Endothelial cell (in vitro differentiated cells): Measurements from ENCODE around the gene NOS1AP. TPM values are rescaled to one million over a fixed set of nuclear protein-coding genes. Genes with fewer than 3 reads are reported as not detected.
"Not testable (repeated sequence)": the region's sequence is repeated elsewhere in the genome, so short reads cannot be mapped to it uniquely, and the experiment has no call there.

Experiments
- DNase-seq: peaks from one replicate; pipeline ENCODE4 v3.0.0; 2021; ENCODE audit warnings: low spot score
- H3K27ac Mint-ChIP-seq: one replicate; pipeline ENCODE4 v1.8.0; 2021; ENCODE audit warnings: mixed read lengths, inconsistent platforms; ENCODE audit not compliant: unreplicated experiment
- H3K27me3 Mint-ChIP-seq: one replicate; pipeline ENCODE4 v1.8.0; 2021; ENCODE audit warnings: mild to moderate bottlenecking, moderate library complexity, mixed read lengths, inconsistent platforms; ENCODE audit not compliant: unreplicated experiment
- H3K36me3 Mint-ChIP-seq: one replicate; pipeline ENCODE4 v1.8.0; 2021; ENCODE audit warnings: mild to moderate bottlenecking, low read depth, mixed read lengths, inconsistent platforms; ENCODE audit not compliant: unreplicated experiment
- H3K4me1 Mint-ChIP-seq: one replicate; pipeline ENCODE4 v1.8.0; 2021; ENCODE audit warnings: mild to moderate bottlenecking, mixed read lengths, inconsistent platforms; ENCODE audit not compliant: unreplicated experiment
- H3K4me3 Mint-ChIP-seq: one replicate; pipeline ENCODE4 v1.8.0; 2021; ENCODE audit warnings: mild to moderate bottlenecking, mixed read lengths, inconsistent platforms; ENCODE audit not compliant: unreplicated experiment
- H3K9me3 Mint-ChIP-seq: one replicate; pipeline ENCODE4 v1.8.0; 2021; ENCODE audit warnings: mixed read lengths, inconsistent platforms; ENCODE audit not compliant: unreplicated experiment
- CTCF ChIP-seq: fragments of 200-600 bp; sonication (generic); IDR thresholded peaks from one replicate; pipeline ENCODE4 v1.5.0; 2021; ENCODE audit warnings: antibody characterized with exemption; ENCODE audit not compliant: unreplicated experiment
- total RNA-seq: library from RNA; stranded (reverse); fragmentation: NEBNext Ultra II Directional; extraction: Animal tissue kit (Norgen Biotek cat#: 25700); gene quantifications from one replicate; pipeline ENCODE4 v1.2.1, GENCODE V29; 2021; ENCODE audit not compliant: unreplicated experiment

Gene NOS1AP
- total RNA-seq, 1 donor from 2014 or later = 19.8 TPM

GRCh38 chr1:162172311-162173102 lies 103.0 kb downstream of the NOS1AP start:
- Mint-ChIP-seq H3K4me3 (no peak overlapping the region), H3K4me1 (peaks cover 65% of the 10 kb centered on the region), H3K36me3 (no peaks in the 10 kb centered on the region), H3K27me3 (peaks cover 7% of the 10 kb centered on the region), H3K27ac (no peak overlapping the region), H3K9me3 (no peaks in the 10 kb centered on the region)
- no peak for TF ChIP-seq CTCF
- DNase-seq = no peak

DNA sequence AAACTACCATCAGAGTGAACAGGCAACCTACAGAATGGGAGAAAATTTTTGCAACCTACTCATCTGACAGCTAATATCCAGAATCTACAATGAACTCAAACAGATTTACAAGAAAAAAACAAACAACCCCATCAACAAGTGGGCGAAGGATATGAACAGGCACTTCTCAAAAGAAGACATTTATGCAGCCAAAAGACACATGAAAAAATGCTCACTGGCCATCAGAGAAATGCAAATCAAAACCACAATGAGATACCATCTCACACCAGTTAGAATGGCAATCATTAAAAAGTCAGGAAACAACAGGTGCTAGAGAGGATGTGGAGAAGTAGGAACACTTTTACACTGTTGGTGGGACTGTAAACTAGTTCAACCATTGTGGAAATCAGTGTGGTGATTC lies 104.1 kb downstream of the NOS1AP start:
- DNase-seq, H3K36me3 Mint-ChIP-seq, H3K27me3 Mint-ChIP-seq, H3K4me3 Mint-ChIP-seq, H3K27ac Mint-ChIP-seq, H3K9me3 Mint-ChIP-seq: not testable (repeated sequence)
- H3K4me1 Mint-ChIP-seq = peaks cover 57% of the 10 kb centered on the region

DNA sequence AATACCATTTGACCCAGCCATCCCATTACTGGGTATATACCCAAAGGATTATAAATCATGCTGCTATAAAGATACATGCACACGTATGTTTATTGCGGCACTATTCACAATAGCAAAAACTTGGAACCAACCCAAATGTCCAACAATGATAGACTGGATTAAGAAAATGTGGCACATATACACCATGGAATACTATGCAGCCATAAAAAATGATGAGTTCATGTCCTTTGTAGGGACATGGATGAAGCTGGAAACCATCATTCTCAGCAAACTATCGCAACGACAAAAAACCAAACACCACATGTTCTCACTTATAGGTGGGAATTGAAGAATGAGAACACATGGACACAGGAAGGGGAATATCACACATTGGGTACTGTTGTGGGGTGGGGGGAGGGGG lies 104.5 kb downstream of the NOS1AP start:
- H3K27ac Mint-ChIP-seq, H3K36me3 Mint-ChIP-seq, H3K9me3 Mint-ChIP-seq, DNase-seq, H3K4me3 Mint-ChIP-seq, H3K27me3 Mint-ChIP-seq: not testable (repeated sequence)
- peaks cover 57% of the 10 kb centered on the region for H3K4me1 Mint-ChIP-seq

DNA sequence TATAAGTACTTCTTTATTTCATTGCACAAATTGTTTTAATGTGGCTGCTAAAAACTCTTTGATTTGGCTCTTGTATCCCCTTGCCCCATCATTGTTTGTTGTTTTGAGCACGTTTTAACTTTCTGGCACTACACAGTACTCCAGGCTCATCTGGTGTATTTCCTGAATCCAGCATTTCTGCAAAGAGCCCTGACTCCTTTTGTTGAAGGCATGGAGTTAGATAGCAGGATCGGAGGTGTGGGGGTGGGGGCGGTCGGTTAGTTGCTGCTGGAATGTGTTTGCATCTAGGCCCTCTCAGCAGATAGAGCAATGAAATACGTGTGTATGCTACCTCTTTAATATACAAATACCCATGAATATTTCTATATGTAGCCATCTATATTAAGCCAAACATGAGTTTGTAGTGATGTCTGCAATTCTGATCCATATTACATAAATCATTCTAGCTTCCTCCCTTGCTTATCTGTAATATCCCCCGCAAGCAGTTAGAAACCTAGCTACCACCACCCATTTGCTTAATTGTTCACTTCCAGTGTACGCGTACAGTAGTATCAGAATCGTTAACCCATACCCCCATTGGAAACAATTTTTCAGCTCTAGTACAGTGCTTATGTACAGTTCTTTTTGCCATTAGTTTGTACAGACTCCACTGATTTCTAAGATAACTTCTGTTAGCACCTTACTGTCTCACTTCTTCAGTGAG lies 106.0 kb downstream of the NOS1AP start:
- Mint-ChIP-seq H3K27ac (peak overlapping the region; percentile 94), H3K36me3 (no peaks in the 10 kb centered on the region), H3K4me3 (peak overlapping the region; percentile 73), H3K4me1 (peaks cover 50% of the 10 kb centered on the region), H3K9me3 (no peaks in the 10 kb centered on the region), H3K27me3 (peaks cover 8% of the 10 kb centered on the region)
- no peak for TF ChIP-seq CTCF
- DNase-seq = peak; percentile 36

GRCh38 chr1:162177126-162177525 lies 107.6 kb downstream of the NOS1AP start:
- Mint-ChIP-seq H3K9me3 (no peaks in the 10 kb centered on the region), H3K27ac (no peak overlapping the region), H3K4me1 (peaks cover 38% of the 10 kb centered on the region), H3K4me3 (no peak overlapping the region), H3K27me3 (peaks cover 5% of the 10 kb centered on the region), H3K36me3 (peaks cover 7% of the 10 kb centered on the region)
- TF ChIP-seq CTCF = no peak
- no peak for DNase-seq

- Mint-ChIP-seq H3K27ac (no peak overlapping the region), H3K4me3 (no peak overlapping the region), H3K27me3 (peaks cover 5% of the 10 kb centered on the region), H3K36me3 (peaks cover 7% of the 10 kb centered on the region), H3K4me1 (peaks cover 38% of the 10 kb centered on the region), H3K9me3 (no peaks in the 10 kb centered on the region)
- DNase-seq = no peak
- no peak for TF ChIP-seq CTCF
These were observed 108.9 kb downstream of the NOS1AP start for GRCh38 chr1:162178432-162178831.
